ENCODE results near the gene CCDC88A. TPM values are rescaled to one million over a fixed set of nuclear protein-coding genes. Genes with fewer than 3 reads are reported as not detected.

CCDC88A gene
- total and polyA plus RNA-seq, 2 experiments from 2014 or later = 40.6 to 64.1 TPM

- no peak overlapping the region for H3K27ac ChIP-seq
- H3K4me1 ChIP-seq (ENCODE audit: low read depth) = no peaks in the 10 kb centered on the region
- no peaks in the 10 kb centered on the region for H3K9me3 ChIP-seq (ENCODE audit: low read depth)
- TF ChIP-seq CTCF (IDR thresholded peaks at IDR 0.05; ENCODE audit: low read depth, low read length) = no peak
- H3K4me3 ChIP-seq = no peak overlapping the region
- DNase-seq (ENCODE audit: low read depth in 1 of 2, low spot score in 1 of 2) = no peak
- H3K27me3 ChIP-seq = no peaks in the 10 kb centered on the region
- H3K36me3 ChIP-seq = no peaks in the 10 kb centered on the region
These were observed 8.6 kb upstream of the CCDC88A start for GRCh38 chr2:55428258-55428657.

DNA sequence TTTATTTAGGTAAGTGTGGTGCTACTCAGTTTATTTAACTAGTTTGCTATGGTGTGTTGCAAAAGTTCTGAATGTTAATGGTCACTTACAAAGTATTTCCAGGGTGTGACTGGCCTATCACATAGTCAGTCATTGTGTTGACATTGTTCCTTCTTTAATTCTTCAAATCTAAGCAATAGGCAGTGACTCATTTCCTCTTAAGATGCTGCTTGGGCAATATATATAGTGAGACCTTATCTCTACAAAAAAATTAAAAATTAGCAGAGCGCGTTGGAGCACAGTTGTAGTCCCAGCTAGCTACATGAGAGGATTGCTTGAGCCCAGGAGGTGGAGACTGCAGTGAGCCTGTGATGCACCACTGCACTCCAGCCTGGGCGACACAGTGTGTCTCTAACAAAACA is 5.8 kb upstream of the CCDC88A start:
- Histone ChIP-seq H3K9me3 (ENCODE audit: low read depth) (no peaks in the 10 kb centered on the region), H3K27ac (no peak overlapping the region), H3K27me3 (no peaks in the 10 kb centered on the region), H3K4me3 (no peak overlapping the region), H3K4me1 (ENCODE audit: low read depth) (peaks cover 1% of the 10 kb centered on the region), H3K36me3 (no peaks in the 10 kb centered on the region)
- no peak for TF ChIP-seq CTCF (IDR thresholded peaks at IDR 0.05; ENCODE audit: low read depth, low read length)
- DNase-seq (ENCODE audit: low read depth in 1 of 2, low spot score in 1 of 2) = peak in 1 of 2 donors; percentile 90

DNA sequence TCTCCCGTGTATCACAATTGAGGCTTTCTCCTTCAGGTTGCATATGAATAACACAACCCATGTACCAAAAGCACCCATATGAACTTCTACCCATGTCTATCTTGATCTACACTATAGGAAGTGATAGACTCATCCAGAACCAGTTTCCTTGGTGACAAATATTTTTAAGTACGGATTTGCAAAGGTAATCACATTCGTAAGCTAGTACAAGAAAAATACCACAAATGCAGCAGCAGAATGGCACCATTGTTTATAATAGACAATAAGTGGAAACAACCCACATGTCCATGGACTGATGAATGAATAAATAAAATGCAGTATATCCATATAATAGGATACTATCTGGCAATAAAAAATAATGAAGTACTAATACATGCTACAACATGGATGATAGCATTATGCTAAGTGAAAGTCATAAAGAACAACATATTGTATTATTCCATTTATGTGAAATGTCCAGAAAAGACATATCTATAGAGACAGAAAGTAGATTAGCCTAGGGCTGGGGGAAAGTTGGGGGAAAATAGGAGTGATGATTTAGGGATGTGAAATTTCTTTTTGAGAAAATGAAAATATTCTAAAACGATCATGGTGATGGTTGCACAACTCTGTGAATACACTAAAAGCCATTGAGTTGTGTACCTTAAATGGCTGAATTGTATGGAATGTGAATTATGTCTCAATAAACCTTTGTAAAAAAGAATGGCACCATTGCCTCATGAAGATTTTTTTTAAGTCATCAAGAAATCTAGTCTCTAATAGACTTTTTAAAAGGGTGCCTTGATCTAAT is 3.4 kb upstream of the CCDC88A start:
- Histone ChIP-seq H3K4me3 (no peak overlapping the region), H3K27me3 (no peaks in the 10 kb centered on the region), H3K9me3 (ENCODE audit: low read depth) (no peaks in the 10 kb centered on the region), H3K4me1 (ENCODE audit: low read depth) (peaks cover 4% of the 10 kb centered on the region), H3K36me3 (no peaks in the 10 kb centered on the region), H3K27ac (no peak overlapping the region)
- no peak for TF ChIP-seq CTCF (IDR thresholded peaks at IDR 0.05; ENCODE audit: low read depth, low read length)
- no peak for DNase-seq (ENCODE audit: low read depth in 1 of 2, low spot score in 1 of 2)

GRCh38 chr2:55421326-55421725 is 1.7 kb upstream of the CCDC88A start:
- no peaks in the 10 kb centered on the region for H3K36me3 ChIP-seq
- H3K9me3 ChIP-seq (ENCODE audit: low read depth) = no peaks in the 10 kb centered on the region
- H3K27ac ChIP-seq = no peak overlapping the region
- no peak overlapping the region for H3K4me3 ChIP-seq
- DNase-seq (ENCODE audit: low read depth in 1 of 2, low spot score in 1 of 2) = no peak
- peaks cover 17% of the 10 kb centered on the region for H3K4me1 ChIP-seq (ENCODE audit: low read depth)
- no peaks in the 10 kb centered on the region for H3K27me3 ChIP-seq
- no peak for TF ChIP-seq CTCF (IDR thresholded peaks at IDR 0.05; ENCODE audit: low read depth, low read length)

DNA sequence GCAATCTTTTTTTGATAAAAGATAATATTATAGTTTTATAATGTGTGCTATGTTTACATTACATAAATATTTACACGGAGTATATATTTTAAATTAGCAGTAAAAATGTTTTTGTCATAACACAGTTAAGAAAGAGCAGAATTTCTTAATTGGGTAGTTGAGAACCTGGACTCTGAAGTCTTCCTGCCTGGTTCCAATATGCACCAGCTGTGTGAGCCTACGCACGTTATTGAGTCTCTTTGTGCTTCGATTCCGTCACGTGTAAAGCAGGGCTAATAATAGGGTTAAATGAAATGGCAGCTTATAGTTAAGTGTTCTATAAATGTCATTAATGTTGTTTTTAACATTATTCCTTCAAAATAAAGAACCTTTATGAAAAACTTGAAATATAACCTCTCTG is 1.2 kb upstream of the CCDC88A start:
- H3K4me3 ChIP-seq = no peak overlapping the region
- TF ChIP-seq CTCF (IDR thresholded peaks at IDR 0.05; ENCODE audit: low read depth, low read length) = no peak

More for the DNA sequence above, 1.2 kb upstream of the CCDC88A start:
- Histone ChIP-seq H3K27ac (no peak overlapping the region), H3K36me3 (no peaks in the 10 kb centered on the region), H3K27me3 (no peaks in the 10 kb centered on the region), H3K4me1 (ENCODE audit: low read depth) (peaks cover 17% of the 10 kb centered on the region), H3K9me3 (ENCODE audit: low read depth) (no peaks in the 10 kb centered on the region)
- no peak for DNase-seq (ENCODE audit: low read depth in 1 of 2, low spot score in 1 of 2)
